ENCODE results near the gene SPCS1. TPM values are rescaled to one million over a fixed set of nuclear protein-coding genes. Genes with fewer than 3 reads are reported as not detected.

The SPCS1 gene
- total and polyA plus RNA-seq, 7 donors = 62.0 to 191 (median 113) TPM

DNA sequence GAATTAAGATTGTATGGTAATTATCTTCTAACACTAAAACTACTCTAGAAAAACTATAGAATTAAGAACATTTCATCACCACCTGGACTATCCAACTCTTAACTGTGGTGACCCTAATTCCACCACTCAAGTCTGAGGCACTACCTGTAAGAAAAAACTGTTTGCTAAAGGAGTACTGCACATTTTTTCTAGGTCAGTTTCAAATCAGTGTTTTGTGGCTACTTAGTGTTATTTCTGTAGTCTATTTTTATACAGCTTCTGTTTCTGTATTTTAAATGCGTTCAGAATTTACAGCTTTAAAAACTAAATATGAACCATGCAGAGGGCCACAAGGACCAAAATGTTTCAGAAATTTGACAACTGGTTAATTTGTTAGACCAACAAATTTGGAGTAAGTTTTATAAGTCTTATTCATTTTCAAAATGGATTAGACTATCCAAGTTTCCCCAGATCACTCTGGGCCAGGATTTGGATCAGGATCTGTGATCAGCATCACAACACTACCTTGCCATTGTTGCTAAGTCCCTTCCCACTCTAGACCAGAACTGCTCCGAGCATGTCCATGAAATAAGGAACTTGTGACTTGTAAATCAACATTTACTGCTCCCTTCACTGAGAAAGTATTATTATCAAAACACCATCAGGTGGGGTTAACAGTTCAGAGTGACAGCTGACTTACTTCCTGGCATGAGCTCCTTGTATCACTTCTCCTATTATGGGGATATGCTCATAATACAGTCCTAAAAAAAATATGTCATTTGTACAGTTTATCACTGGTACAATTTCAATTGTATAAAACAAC, 8.9 kb upstream of the SPCS1 start:
- H3K36me3 ChIP-seq = peaks cover 35 to 77% (median 53%) of the 10 kb centered on the region in 4 donors

DNA sequence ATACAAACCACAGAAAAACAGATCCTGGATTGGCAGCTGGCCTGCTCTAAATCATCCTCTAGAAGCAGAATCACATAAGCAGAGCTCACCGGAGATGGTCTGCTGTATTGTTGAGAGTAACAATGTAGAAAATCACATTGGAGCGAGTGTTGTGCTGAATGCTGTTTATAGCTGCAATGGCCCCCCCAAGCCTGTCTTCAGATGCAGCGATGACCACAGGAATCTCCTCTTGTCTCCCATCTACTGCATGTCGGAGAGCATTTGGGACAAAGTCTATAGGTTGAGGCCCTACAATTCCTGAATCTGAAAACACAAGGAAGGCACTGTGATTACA, 8.3 kb upstream of the SPCS1 start:
- intact Hi-C loops (cut with DNase I) = no loop called here
- H3K27ac ChIP-seq = no peak overlapping the region
- DNase-seq = no peak
- no peaks in the 10 kb centered on the region for H3K9me3 ChIP-seq
- H3K27me3 ChIP-seq = no peaks in the 10 kb centered on the region
- peaks cover 35 to 72% (median 48%) of the 10 kb centered on the region in 4 donors for H3K36me3 ChIP-seq
- H3K4me1 ChIP-seq = peaks cover 0 to 5% (median 0%) of the 10 kb centered on the region in 4 donors
- H3K4me3 ChIP-seq = no peak overlapping the region
- 92 to 94% methylated on average over 4 of the region's 4 CpGs for WGBS, 2 donors
- TF ChIP-seq POLR2AphosphoS5 (IDR thresholded peaks at IDR 0.05) (no peak), CTCF (IDR thresholded peaks at IDR 0.05) (no peak), EP300 (IDR thresholded peaks at IDR 0.05) (no peak), POLR2A (IDR thresholded peaks at IDR 0.05) (no peak)

More for the DNA sequence above, 8.9 kb upstream of the SPCS1 start:
- no peak overlapping the region for H3K4me3 ChIP-seq
- H3K27ac ChIP-seq = no peak overlapping the region
- H3K27me3 ChIP-seq = no peaks in the 10 kb centered on the region
- DNase-seq = no peak
- 69 to 78% methylated on average over 2 of the region's 2 CpGs for WGBS, 2 donors
- peaks cover 0 to 2% (median 0%) of the 10 kb centered on the region in 4 donors for H3K4me1 ChIP-seq
- no peaks in the 10 kb centered on the region for H3K9me3 ChIP-seq
- intact Hi-C loops (cut with DNase I) = no loop called here
- TF ChIP-seq POLR2AphosphoS5 (IDR thresholded peaks at IDR 0.05) (no peak), EP300 (IDR thresholded peaks at IDR 0.05) (no peak), POLR2A (IDR thresholded peaks at IDR 0.05) (no peak), CTCF (IDR thresholded peaks at IDR 0.05) (no peak)

GRCh38 chr3:52703341-52703740, 2.6 kb upstream of the SPCS1 start:
- WGBS, 2 donors = 92 to 93% methylated on average over 7 of the region's 7 CpGs
- peaks cover 0 to 42% (median 33%) of the 10 kb centered on the region in 4 donors for H3K4me1 ChIP-seq

DNA sequence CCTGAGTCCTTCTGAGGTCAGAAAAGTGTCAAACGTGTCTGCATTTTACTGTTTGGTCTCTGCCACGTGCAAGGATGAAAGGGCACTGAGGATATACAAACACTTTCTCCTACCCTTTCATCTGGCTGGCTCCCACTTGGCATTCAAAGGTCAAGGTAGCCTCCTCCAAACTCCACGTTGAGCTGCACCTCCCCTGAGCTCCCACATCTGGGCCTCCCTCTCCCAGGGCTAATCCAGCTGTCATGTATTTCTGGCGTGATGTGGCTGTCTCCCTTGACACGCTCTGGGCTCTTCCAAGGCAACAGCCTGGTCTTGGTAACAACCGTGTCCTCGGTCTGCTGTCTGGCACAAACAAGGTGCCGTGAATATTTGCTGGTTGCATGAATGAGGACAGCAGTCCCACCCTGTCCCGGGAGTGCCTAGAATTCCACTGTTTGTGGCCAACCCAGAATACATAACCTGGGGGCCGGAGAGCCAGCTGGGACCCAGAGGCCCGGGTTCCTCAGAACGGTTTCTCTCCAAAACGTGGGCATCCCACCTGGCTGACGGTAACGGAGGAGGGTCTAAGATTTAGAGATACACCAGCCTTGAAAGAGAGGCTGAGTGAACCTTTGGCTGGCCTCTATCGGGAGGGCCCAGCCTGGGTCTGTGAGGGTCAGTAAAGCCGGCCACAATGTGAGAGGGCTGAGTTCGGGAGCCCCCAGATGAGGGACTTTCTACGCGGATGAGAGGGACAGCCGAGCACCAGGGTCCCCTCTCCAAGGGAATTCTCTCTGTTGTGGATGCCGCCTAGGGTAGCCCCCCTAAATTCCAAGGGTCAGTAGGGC, 1.1 kb upstream of the SPCS1 start:
- Histone ChIP-seq H3K4me1 (peaks cover 0 to 42% (median 33%) of the 10 kb centered on the region in 4 donors), H3K27ac (peak overlapping the region; percentile 86 to 91 (median 88))
- no peak for DNase-seq

More at GRCh38 chr3:52703341-52703740, 2.6 kb upstream of the SPCS1 start:
- H3K27me3 ChIP-seq = no peaks in the 10 kb centered on the region
- no peaks in the 10 kb centered on the region for H3K9me3 ChIP-seq
- H3K27ac ChIP-seq = peak overlapping the region in 1 of 4 donors; percentile 86
- intact Hi-C loops (cut with DNase I) = no loop called here
- no peak for DNase-seq
- H3K36me3 ChIP-seq = peaks cover 4 to 23% (median 9%) of the 10 kb centered on the region in 4 donors
- no peak for TF ChIP-seq CTCF (IDR thresholded peaks at IDR 0.05)
- no peak for TF ChIP-seq EP300 (IDR thresholded peaks at IDR 0.05)
- no peak for TF ChIP-seq POLR2AphosphoS5 (IDR thresholded peaks at IDR 0.05)
- no peak for TF ChIP-seq POLR2A (IDR thresholded peaks at IDR 0.05)
- H3K4me3 ChIP-seq = no peak overlapping the region

More for the DNA sequence above, 1.1 kb upstream of the SPCS1 start:
- intact Hi-C loops (cut with DNase I) = loop anchor here (1.0 to 5.0 kb wide), 2 partner anchors 19 to 168 kb away; partner anchors contain the start of genes GNL3 and UQCC5
- Histone ChIP-seq H3K9me3 (no peaks in the 10 kb centered on the region), H3K36me3 (peaks cover 5 to 21% (median 13%) of the 10 kb centered on the region in 4 donors), H3K27me3 (no peaks in the 10 kb centered on the region), H3K4me3 (peak overlapping the region; percentile 63 to 84 (median 68))
- TF ChIP-seq EP300 (IDR thresholded peaks at IDR 0.05) (no peak), CTCF (IDR thresholded peaks at IDR 0.05) (no peak), POLR2A (IDR thresholded peaks at IDR 0.05) (no peak), POLR2AphosphoS5 (IDR thresholded peaks at IDR 0.05) (no peak)
- 1 to 8% methylated on average over 22 of the region's 22 CpGs for WGBS, 2 donors
